Activated CD4-positive, alpha-beta T cell treated with anti-CD3 and anti-CD28 coated beads, Interleukin-2, Interleukin-6, amounts not matched to agents 100 ng/mL and 50 ng/mL, durations not matched to agents 16 hours and 8 hours (primary cell): ENCODE measurements around the gene ERCC4.
"Not testable (repeated sequence)": the region's sequence is repeated elsewhere in the genome, so short reads cannot be mapped to it uniquely, and the experiment has no call there.

ENCODE experiments used
- DNase-seq: peaks from one replicate; pipeline ENCODE4 v3.0.0-alpha.2; 2020

Gene ERCC4

DNA sequence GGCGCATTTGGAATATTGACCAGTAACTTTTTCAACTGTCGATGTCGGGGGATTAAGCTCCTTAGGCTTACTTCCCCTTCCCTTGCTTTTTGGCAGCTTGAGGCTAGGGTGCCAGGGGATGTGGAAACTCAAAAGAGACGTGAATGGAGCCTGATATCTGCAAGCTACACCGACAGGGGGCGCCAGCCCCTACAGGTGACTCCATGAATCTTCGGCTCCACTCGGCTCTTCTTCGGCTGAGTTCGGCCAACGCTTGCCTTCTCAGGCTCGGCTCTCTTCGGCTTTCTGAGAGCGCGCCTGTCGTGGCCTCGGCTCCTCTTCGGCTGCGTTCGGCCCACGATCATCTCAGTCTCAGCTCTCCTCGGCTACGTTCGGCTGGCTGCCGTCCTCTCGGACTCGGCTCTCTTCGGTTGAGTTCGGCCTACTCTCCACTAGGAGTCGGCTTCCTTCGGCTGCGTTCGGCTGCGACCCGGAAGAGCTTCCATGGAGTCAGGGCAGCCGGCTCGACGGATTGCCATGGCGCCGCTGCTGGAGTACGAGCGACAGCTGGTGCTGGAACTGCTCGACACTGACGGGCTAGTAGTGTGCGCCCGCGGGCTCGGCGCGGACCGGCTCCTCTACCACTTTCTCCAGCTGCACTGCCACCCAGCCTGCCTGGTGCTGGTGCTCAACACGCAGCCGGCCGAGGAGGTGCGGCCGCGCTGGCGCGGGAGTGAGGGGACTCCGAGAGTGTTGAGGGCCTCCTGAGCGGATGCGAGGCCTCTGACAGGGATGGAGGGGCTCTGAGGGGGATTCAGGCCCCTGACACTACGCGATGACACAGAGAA is at the start of gene ERCC4:
ERCC4 (plus strand) TSS at position 472 of the 827 bp plus-strand sequence; CDS start at position 484, 12 bp downstream.
- DNase-seq, result peak; percentile 99

DNA sequence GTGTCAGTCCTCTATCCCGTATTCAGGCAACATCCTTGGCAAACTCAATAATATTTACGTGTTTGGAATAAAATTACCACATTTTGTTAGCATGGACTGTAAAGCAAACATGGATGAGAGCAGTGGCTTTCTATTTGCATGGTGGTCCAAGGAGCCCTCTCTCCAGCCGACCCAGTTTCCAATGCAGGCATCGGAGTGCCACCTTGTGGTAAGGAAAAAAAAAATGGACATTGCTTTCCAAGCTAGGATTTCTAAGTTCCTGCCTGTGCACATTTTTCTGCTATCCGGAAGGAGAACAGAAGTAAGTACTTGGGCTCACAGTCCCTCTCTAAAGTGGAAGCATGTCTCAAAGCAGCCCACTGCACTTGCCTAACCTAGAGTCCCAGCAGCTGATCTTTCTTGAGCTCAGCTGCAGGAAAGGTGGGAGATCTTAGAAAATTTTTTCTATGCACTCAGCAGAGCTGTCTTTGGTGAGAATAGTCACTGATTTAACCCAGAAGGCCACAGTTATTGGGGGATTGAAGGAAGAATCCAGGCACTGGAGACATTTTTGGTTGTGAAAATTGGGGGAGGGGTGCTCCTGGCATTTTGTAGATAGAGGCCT is 46.0 kb upstream of the ERCC4 start:
- DNase-seq, result no peak

DNA sequence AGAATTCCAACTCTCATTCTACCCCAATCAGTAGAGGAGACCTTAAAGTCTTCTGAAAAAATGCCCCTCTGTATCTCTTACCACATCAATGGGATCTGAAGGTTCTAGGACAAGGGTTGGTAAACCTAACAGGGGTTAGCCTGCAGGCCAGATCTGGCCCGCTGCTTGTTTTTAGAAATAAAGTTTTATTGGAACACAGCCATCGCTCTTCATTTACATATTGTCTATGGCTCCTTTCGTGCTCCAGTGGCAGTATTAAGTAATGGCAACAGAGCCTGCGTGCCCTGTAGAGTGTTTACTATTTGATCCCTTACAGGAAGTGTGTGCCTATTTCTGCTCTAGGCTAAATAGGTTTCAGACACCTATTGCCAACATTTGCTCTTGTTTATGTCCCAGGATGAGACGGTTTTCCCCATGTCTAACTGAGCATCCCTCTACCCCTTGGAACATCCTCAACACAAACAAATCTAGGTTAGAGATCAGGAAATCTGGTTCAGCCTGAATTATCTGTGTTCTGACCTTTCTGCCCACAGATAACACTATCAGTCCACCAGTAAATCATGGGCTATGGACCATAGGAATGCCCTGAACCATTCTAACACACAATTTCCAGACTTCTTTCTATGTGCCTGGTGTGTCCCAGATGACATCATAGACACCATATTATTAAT is 44.2 kb upstream of the ERCC4 start:
- no peak for DNase-seq

DNA sequence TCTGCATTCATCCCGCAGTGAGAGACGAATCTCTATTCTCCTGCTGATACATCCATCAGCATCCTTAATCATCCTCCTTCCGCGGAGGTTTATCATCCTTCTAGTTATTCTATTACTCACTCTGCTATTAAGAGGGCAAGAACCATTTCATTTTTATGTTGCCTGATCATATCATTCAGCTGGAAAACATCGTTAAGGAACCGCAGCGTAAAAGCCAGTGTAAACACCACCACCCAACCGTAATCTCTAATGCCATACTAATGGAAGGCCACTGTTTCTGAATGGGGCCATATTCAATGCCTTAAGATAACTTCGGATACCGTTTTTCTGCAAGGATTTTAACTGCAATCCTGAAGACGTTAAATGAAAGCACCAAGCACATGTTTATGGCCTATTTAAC is 36.7 kb upstream of the ERCC4 start:
- DNase-seq, result no peak

- DNase-seq, result no peak
Measured at GRCh38 chr16:13883881-13884280, 36.1 kb upstream of the ERCC4 start.

DNA sequence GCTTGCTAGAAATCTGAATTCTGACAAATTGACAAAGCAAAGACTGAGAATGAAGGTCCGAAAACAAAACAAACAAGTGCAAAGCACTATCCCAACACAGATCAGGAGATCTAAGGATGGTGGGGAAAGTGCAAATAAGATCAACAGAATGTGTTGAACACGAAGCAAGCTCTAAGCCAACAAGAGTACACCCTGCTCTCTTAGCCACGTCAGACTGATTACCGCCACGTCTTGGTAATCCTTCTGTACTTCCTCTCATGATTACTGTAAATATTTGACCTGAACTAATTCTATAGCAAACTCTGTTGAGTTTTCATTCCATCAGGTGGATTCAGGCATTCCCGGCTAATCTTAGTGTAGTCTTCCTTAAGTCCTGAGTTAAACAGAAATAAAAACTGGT is 34.3 kb upstream of the ERCC4 start:
- no peak for DNase-seq

DNA sequence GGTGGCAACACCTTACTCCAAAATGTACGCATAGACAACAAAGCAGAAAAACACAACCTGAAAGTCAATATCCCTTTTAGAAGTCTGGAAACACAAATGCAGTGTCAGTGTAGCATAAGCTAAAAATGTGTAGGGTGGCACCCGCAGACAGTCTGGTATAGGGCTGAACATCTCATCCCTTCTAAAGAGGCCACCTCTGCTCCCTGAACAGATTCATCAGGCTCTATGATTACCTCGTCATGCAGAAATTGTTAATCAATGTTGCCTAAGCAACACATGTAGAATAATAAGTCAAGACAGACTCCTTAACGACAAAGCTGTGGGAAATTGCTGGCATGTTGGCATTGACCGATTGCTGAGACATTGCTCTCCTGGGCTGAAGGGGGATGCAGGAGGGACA is 33.3 kb upstream of the ERCC4 start:
- DNase-seq, result no peak

DNA sequence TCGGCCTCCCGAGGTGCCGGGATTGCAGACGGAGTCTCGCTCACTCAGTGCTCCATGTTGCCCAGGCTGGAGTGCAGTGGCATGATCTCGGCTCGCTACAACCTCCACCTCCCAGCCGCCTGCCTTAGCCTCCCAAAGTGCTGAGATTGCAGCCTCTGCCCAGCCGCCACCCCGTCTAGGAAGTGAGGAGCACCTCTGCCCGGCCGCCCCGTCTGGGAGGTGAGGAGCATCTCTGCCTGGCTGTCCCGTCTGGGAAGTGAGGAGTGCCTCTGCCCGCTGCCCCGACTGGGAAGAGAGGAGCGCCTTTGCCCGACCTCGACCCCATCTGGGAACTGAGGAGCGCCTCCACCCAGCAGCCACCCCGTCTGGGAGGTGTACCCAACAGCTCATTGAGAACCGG is 30.6 kb upstream of the ERCC4 start:
- DNase-seq, result not testable (repeated sequence)

- DNase-seq, result no peak
Measured at GRCh38 chr16:13892301-13892700, 27.7 kb upstream of the ERCC4 start.

GRCh38 chr16:13895516-13895915 is 24.4 kb upstream of the ERCC4 start:
- no peak for DNase-seq

DNA sequence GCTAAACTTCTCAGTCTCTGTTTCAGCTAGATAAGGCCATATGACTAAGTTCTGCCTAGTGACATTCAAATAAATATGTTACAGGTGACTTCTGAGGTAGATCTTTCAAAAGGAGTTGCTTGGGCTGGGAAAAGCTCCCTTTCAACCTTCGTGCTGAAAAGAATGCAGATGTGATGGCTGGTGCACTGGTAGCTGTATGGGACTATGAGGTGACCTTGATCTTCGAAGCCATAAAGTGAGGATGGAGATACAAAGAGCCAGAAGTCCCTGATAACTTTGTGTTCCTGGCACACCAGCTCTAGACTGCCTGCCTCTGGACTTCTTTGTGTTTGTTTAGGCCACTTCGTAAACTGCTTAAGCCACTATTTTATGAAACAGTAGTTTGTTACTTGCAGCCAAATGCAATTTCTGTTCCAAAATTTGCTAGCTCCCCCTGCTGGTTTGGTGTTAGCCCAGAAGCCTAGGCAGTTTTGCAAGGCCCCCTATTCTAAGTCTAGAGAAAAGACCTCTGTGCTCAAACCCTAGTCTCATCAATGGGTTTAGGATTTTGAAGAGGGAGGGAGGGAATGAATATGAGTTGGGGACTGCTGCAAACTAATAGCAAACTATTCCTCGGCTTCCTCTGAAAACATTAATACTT is 23.3 kb upstream of the ERCC4 start:
- DNase-seq, result peak; percentile 10

- no peak for DNase-seq
Measured at GRCh38 chr16:13897806-13898205, 22.1 kb upstream of the ERCC4 start.

DNA sequence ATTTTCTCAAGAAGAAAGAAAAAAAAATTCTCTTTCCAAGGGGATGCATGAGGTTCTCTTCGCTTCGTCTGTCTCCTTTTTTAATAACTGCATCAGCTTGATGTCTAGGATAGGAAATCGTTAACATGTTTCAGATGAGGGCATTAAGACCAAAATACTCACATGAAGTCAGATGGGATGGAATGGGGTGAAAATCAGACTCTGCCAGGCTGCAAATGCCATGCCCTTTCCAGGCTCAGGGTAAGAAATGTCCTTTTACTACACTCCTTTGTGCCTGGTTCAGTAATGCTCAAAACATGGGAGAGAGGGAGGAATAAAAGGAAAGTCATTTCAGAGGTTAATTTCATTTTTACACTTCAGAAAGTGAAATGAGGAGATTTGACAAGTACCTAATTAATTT is 21.7 kb upstream of the ERCC4 start:
- no peak for DNase-seq

- no peak for DNase-seq
Measured at GRCh38 chr16:13902052-13902451, 17.9 kb upstream of the ERCC4 start.

DNA sequence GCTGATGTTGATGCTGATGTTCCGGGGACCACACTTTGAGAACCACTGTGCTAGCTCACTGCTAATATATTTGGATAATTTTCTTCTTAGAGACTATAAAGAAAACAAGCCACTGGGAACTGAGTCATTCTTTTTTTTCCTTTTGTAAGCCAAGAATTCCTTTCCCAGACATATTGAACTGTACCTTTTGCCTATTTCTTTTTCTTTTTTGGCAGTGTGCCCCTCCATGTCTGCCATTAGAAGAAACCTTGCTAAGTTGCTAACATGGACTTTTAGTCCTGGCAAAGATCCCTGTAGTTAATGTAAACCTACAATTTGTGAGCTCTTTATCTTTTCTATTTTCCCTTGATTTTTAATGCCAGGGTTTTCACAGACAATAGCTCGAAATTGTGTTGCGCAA is 17.3 kb upstream of the ERCC4 start:
- no peak for DNase-seq

GRCh38 chr16:13904179-13904691 is 15.7 kb upstream of the ERCC4 start:
- DNase-seq, result no peak

GRCh38 chr16:13904822-13905221 is 15.1 kb upstream of the ERCC4 start:
- peak; percentile 23 for DNase-seq

DNA sequence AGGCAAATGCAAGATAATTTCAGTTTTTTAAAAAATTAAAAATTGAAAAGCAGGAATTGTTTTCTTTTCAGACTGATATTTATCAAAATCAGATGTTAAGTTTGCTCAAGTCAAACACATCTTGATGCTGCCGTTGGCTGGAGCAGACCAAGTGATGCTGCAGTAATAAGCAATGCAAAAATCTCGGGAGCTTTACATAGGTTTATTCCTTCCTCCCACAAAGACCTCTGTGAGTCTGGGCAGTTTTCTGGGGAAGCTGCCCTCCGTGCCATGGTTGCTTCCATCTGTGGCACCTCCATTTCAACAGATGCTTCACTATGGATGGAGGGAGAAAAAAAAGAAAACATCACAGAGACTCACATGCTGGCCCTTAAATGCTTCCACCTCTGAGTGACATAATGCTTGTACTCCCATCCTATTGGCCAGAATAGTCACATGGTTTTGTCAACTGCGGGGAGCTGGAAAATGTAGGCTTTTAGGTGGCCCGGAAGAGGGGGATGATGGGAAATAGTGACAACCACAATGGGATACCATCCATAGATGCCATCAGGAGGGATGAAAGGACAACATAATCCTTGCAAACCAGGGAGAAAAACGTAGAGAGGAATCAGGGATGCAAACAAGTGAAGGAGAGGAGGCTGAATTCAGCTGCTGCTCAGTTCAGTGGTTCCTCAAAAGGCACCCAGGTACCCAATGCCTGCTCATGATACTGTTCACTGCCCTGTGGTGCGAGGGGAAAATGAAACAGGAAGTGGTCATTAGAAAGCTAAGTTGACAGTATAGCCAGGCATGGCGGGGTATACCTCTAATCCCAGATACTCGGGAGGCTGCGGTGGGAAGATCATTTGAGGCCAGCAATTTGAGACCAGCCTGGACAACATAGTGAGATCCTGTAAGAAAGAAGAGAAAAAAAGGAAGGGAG is 13.5 kb upstream of the ERCC4 start:
- DNase-seq, result no peak

GRCh38 chr16:13907431-13907830 is 12.5 kb upstream of the ERCC4 start:
- no peak for DNase-seq

DNA sequence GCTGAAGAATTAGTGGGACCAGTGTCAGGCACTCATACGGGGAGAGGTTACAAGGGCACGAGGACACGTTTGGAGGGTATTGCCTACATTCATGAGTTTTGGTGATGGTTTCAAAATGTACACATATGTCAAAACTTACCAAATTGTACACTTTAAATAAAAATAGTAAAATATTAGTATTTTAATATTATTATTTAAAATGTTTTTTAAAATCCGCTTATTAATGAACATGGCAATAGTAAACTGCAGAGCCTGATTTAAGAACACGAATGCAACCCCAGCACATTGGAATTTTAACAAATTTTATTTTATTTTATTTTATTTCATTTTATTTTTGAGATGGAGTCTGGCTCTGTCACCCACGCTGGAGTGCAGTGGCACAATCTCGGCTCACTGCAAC is 10.9 kb upstream of the ERCC4 start:
- no peak for DNase-seq

DNA sequence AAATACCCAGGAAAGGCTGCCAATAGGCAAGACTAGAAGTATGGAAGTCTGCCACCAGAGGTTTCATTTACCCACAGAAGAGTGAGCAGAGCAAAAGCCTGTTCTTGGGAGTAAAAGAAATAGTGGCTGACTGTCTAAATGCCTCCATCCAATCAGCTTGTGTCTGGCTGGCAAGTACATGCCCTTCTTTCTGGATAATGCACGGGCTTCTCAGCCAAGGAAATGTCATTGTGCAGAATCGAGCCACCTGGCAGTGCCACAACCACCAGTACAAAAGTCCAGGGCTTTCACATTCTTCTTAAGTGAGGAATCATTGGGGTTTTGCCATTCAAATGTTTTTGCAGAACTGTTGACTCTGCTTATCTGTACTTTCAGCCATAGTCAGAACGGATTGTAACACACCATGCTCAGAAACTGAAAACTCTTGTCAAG is 10.1 kb upstream of the ERCC4 start:
- DNase-seq, result no peak

- no peak for DNase-seq
Measured at GRCh38 chr16:13911306-13911705, 8.6 kb upstream of the ERCC4 start.
